T-helper 2 cell (primary cell): ENCODE results near the gene SLC6A3.

ENCODE experiments used
- DNase-seq, 5 experiments: peaks; one replicate each; pipeline versions ENCODE4 v3.0.0 to v3.0.0-alpha.2; 2012 to 2022

The SLC6A3 gene

DNA sequence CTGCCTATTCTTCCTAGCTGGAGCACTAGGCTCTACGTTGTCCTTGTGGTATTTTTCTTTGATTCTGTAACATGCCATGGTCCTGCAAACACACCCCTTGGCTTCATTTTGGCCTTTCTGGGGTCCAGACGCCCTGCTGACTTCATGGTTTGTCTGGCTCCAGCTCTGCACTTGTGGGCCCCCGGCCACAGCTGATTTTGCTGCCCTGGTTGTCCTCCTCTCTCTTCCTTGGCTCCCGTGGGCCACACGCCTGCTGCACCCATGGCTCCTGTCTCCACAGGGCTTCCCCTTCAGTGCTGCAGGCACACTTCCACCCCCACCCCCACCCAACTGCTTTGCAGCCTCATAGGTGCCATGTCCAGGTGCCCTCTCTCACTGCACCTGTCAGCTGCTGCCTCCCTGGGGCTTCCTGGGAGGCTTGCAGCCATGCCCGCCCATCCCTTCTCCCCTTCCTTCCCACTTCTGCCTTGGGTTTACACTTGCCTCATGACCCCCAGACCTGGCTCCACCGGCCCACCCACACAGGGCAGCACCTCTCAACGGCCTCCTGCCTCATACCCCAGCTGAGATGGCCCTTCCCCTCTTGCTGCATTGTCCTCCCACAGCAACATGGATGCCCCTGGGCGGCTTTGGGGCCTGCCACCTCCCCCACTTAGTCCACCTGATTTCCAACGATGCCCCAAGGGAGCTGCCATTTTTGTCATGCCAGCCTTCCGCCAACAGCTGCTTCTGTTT, 25.6 kb downstream of the SLC6A3 start:
- DNase-seq, result no peak

DNA sequence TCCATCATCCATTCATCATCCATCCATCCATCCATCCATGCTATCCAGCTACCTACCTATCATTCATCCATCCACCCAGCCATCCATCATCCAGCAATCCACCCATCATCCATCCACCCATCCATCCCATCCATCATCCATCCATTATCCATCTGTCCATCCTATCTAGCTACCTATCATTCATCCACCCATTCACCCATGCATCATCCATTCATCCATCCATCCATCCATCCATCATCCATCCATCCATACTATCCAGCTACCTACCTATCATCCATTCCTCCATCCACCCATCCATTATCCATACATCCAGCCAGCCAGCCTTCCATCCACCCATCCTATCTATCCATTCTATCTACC, 26.3 kb downstream of the SLC6A3 start:
- DNase-seq, result no peak

DNA sequence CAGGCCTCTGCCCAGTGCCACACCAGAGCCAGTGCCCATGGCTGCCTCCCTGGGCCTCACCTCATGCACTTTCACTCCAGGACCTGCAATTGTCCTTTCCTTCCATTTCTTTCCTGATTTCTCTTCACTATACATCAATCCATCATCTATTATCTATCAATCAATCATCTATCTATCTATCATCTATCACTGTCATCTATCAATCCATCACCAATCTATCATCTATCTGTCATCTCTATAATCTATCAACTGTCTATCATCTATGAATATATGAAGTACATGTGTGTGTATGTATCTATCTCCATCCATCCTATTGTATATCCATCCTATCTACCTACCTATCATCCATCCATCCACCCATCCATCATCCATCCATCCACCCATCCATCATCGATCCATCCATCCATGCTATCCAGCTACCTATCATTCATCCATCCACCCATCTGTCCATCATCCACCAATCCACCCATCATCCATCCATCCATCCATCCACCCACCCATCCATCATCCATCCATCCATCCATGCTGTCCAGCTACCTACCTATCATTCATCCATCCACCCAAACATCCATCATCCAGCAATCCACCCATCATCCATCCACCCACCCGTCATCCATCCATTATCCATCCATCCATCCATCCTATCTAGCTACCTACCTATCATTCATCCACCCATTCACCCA, 26.9 kb downstream of the SLC6A3 start:
- DNase-seq, result no peak

DNA sequence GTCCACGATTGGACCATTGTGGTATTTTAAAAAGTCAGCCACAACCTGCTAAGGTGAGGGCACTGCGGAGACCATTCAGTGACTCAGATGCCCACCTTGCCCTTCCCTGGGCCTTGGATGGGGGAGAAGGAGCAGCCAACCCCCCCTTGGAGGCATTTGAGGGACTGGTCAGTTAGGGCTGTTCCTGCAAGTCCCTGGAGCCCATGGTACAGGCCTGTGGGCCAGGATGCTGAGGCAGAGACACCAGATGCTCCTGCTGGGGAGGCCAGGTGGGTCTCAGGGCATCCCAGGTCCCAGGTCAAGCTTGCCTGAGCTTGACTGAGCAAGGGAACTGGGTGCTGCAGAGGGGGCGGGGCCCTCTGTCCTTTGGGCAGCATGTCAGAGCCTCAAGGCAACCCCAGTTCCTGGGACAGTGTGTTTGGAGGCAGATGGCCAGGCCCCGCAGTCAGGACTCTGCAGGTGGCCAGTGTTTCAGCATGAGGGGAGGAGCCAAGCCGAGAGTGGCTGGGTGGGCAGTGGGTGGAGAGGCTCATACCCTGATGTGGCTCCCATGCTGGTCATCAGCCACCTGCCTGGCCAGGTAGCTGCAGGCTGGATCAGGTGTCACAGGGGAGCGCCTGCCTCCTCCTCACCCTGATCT, 27.5 kb downstream of the SLC6A3 start:
- DNase-seq, result no peak

- no peak for DNase-seq
These were observed 28.3 kb downstream of the SLC6A3 start for GRCh38 chr5:1416856-1417469.

- DNase-seq, result no peak
These were observed 29.4 kb downstream of the SLC6A3 start for GRCh38 chr5:1415626-1416360.

GRCh38 chr5:1415059-1415425, 30.2 kb downstream of the SLC6A3 start:
- DNase-seq, result no peak

DNA sequence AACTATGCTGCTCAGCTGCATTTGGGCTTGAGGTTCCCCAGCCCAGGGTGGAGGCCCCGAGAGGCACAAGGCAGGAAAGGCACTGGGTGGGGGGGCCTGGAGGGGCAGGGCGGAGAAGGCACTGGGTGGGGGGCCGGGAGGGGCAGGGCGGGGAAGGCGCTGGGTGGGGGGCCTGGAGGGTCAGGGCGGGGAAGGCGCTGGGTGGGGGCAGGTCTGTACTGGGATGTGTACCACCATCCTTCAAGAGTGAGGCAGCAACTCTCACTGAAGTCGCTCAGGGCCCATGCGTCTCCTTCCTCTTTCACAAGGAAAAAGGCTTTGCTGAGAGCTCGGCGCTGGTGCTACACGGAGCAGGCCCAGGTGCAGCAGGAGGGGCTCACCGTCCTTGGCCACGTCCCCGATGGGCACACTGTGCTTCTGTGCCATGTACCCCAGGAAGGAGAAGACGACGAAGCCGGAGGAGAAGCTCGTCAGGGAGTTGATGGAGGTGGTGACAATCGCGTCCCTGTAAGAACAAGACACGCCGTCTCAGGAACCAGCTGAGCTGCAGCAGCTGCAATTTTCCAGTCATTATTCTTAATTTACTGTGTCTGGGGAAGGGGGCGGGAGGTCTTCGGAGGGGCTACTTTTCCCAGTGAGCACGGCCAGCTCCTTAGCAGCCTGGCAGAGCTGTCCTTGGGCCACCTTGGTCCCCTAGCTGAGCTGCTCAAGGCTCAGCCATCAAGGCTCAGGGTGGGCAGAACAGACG, 30.8 kb downstream of the SLC6A3 start:
- DNase-seq, result no peak

GRCh38 chr5:1413611-1414241, 31.5 kb downstream of the SLC6A3 start:
- DNase-seq, result no peak

GRCh38 chr5:1413211-1413610, 32.0 kb downstream of the SLC6A3 start:
- no peak for DNase-seq

- DNase-seq, result no peak
These were observed 32.6 kb downstream of the SLC6A3 start for GRCh38 chr5:1412621-1413020.

- no peak for DNase-seq
These were observed 33.1 kb downstream of the SLC6A3 start for GRCh38 chr5:1412163-1412562.

- no peak for DNase-seq
These were observed 34.1 kb downstream of the SLC6A3 start for GRCh38 chr5:1411099-1411498.

GRCh38 chr5:1410156-1411014, 34.9 kb downstream of the SLC6A3 start:
- no peak for DNase-seq

GRCh38 chr5:1409381-1410110, 35.7 kb downstream of the SLC6A3 start:
- DNase-seq, result peak in 2 of 5 experiments; percentile 1 to 25

GRCh38 chr5:1406681-1407640, 38.3 kb downstream of the SLC6A3 start:
- peak in 1 of 5 experiments; percentile 5 for DNase-seq

DNA sequence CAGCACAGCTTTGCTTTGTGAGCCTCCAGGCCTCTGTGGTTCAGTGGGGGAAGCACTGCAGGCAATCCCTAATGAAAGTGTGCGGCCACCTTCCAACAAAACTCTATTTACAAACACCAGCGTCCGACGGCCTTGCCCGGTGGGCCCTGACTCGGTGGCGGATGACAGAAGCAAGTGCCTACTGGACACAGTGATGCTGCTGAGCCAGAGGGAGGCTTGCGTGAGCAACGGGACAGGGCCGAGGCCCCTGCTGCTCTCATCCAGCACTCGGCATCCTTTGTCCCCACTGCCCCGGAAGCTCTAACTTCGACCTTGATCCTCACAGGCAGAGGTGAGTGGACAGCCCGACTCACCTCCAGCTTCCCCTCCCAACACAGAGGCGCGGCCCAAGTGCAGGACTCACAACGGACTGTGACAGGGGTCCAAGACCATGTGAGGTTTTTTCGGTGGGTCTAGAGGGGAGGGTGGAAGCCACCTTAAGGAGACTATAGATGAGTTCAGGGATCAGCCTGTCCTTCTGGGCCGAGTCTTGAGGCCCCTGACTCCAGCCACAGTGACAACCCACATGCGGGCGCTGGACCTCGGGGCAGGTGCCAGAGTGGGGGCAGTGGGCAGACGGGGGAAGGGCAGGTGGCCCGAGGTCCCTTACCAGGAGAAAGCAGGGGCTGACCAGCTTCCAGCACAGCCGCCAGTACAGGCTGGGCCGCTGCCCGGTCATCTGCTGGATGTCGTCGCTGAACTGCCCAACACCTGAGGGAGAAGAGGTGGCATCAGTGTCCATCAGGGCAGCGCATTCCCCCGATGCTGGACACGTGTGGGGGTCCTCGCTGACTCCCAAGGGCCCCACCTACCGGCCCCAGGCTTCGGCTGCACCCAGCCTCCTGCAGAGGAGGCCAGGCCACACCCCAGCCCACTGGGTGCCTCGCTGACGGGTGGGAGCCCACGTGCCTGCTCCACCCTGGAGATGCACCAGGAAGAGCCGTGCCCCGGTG, 39.4 kb downstream of the SLC6A3 start:
- DNase-seq, result peak in 1 of 5 experiments; percentile 7
